Endodermal cell (in vitro differentiated cells): Measurements from ENCODE around the gene MYCBP2. TPM values are rescaled to one million over a fixed set of nuclear protein-coding genes. Genes with fewer than 3 reads are reported as not detected.

Source experiments
- DNase-seq: peaks from one replicate; pipeline ENCODE4 v3.0.0-alpha.2; 2017
- H3K27ac ChIP-seq: 2 replicates; pipeline ENCODE4 v1.5.1; 2013; ENCODE audit warnings: mild to moderate bottlenecking, low read depth, low read length, moderate library complexity
- H3K27me3 ChIP-seq: 2 replicates; pipeline ENCODE4 v1.6.1; 2013; ENCODE audit warnings: mild to moderate bottlenecking, low read length, moderate library complexity; ENCODE audit not compliant: insufficient read depth, control insufficient read depth, poor library complexity, severe bottlenecking
- H3K36me3 ChIP-seq: 2 replicates; pipeline ENCODE4 v1.7.0; 2013; ENCODE audit warnings: mild to moderate bottlenecking, low read length, moderate library complexity; ENCODE audit not compliant: control insufficient read depth, insufficient read depth
- H3K4me1 ChIP-seq: one replicate; pipeline ENCODE4 v1.7.0; 2013; ENCODE audit warnings: low read length; ENCODE audit not compliant: control insufficient read depth, insufficient read depth
- H3K4me3 ChIP-seq: 2 replicates; pipeline ENCODE4 v1.5.1; 2013; ENCODE audit warnings: mild to moderate bottlenecking, low read length, moderate library complexity
- H3K9ac ChIP-seq: 2 replicates; pipeline ENCODE4 v1.6.1; 2013; ENCODE audit warnings: mild to moderate bottlenecking, low read length, moderate library complexity; ENCODE audit not compliant: poor library complexity, severe bottlenecking; ENCODE audit errors: extremely low read depth
- H3K9me3 ChIP-seq: 2 replicates; pipeline ENCODE4 v1.6.1; 2013; ENCODE audit warnings: mild to moderate bottlenecking, low read length, moderate library complexity; ENCODE audit not compliant: control insufficient read depth
- H3K27ac Mint-ChIP-seq: 2 replicates; pipeline ENCODE4 v1.8.0; 2020; ENCODE audit warnings: mixed read lengths
- H3K27me3 Mint-ChIP-seq: 2 replicates; pipeline ENCODE4 v1.8.0; 2021; ENCODE audit warnings: mild to moderate bottlenecking, mixed read lengths; ENCODE audit not compliant: insufficient read depth
- H3K36me3 Mint-ChIP-seq: 2 replicates; pipeline ENCODE4 v1.8.0; 2020; ENCODE audit warnings: low read depth, mixed read lengths
- H3K4me1 Mint-ChIP-seq: 2 replicates; pipeline ENCODE4 v1.8.0; 2020; ENCODE audit warnings: mixed read lengths
- H3K4me3 Mint-ChIP-seq: 2 replicates; pipeline ENCODE4 v1.8.0; 2020; ENCODE audit warnings: mild to moderate bottlenecking, moderate library complexity, mixed read lengths
- H3K9me3 Mint-ChIP-seq: 2 replicates; pipeline ENCODE4 v1.8.0; 2020; ENCODE audit warnings: mild to moderate bottlenecking, mixed read lengths
- WGBS, 2 experiments: methylation state at CpG; one replicate each; pipeline versions ENCODE4 v1.1.5 to v1.1.7; 2013; ENCODE audit warnings: missing lambda C conversion rate in 2 of 2, mixed read lengths in 1 of 2; ENCODE audit not compliant: insufficient coverage in 1 of 2, insufficient read length in 1 of 2; 5-methylcytosine and 5-hydroxymethylcytosine counted together
- total RNA-seq, 2 donors: library from RNA; stranded (reverse); fragmentation: NEBNext Ultra II Directional in 1 of 2; extraction: Animal tissue kit (Norgen Biotek cat#: 25700) in 1 of 2; gene quantifications; 2 replicates in 1 of 2; 3 replicates in 1 of 2; pipeline ENCODE4 v1.2.1, GENCODE V29; 2021
- TF ChIP-seq, protein P1 (sequence below): fragments of 200-600 bp; sonication (generic); conservative IDR thresholded peaks from 2 replicates; pipeline ENCODE4 v1.5.0; 2021; ENCODE audit warnings: antibody characterized with exemption, mild to moderate bottlenecking

Gene MYCBP2
- total RNA-seq, 2 donors from 2014 or later, result 32.5 to 32.9 TPM

DNA sequence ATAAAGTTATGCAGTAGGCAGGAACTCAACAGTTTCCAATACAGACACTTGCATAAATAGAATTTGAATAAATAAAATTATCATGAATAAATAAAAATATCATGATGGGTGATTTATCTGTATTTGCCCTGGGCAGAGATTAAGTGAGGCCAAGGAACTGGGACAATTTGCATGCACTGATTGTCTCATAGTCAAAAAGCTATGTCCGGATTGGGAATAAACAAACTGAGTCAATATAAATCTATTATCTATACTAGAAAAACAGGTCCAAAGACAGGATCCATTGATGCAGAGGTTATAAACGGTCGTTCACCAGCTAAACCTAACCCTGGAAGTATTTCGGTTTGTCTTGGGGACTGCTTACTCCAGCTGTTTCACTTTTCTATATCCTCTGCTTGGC lies 273.7 kb downstream of the MYCBP2 start:
- TF ChIP-seq, protein P1, sequence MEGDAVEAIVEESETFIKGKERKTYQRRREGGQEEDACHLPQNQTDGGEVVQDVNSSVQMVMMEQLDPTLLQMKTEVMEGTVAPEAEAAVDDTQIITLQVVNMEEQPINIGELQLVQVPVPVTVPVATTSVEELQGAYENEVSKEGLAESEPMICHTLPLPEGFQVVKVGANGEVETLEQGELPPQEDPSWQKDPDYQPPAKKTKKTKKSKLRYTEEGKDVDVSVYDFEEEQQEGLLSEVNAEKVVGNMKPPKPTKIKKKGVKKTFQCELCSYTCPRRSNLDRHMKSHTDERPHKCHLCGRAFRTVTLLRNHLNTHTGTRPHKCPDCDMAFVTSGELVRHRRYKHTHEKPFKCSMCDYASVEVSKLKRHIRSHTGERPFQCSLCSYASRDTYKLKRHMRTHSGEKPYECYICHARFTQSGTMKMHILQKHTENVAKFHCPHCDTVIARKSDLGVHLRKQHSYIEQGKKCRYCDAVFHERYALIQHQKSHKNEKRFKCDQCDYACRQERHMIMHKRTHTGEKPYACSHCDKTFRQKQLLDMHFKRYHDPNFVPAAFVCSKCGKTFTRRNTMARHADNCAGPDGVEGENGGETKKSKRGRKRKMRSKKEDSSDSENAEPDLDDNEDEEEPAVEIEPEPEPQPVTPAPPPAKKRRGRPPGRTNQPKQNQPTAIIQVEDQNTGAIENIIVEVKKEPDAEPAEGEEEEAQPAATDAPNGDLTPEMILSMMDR, result no peak
- Histone ChIP-seq H3K9me3 (no peaks in the 10 kb centered on the region), H3K27ac (no peak overlapping the region), H3K4me1 (peaks cover 7% of the 10 kb centered on the region), H3K36me3 (peaks cover 11% of the 10 kb centered on the region), H3K9ac (no peak overlapping the region), H3K27me3 (no peaks in the 10 kb centered on the region), H3K4me3 (no peak overlapping the region)
- peaks cover 35% of the 10 kb centered on the region for H3K36me3 Mint-ChIP-seq
- no peak overlapping the region for H3K27ac Mint-ChIP-seq
- H3K27me3 Mint-ChIP-seq, result no peaks in the 10 kb centered on the region
- H3K4me1 Mint-ChIP-seq, result peaks cover 18% of the 10 kb centered on the region
- 96 to 100% methylated on average over 3 to 4 of the region's 4 CpGs for WGBS, 2 experiments
- H3K9me3 Mint-ChIP-seq, result no peaks in the 10 kb centered on the region
- no peak overlapping the region for H3K4me3 Mint-ChIP-seq
- no peak for DNase-seq

DNA sequence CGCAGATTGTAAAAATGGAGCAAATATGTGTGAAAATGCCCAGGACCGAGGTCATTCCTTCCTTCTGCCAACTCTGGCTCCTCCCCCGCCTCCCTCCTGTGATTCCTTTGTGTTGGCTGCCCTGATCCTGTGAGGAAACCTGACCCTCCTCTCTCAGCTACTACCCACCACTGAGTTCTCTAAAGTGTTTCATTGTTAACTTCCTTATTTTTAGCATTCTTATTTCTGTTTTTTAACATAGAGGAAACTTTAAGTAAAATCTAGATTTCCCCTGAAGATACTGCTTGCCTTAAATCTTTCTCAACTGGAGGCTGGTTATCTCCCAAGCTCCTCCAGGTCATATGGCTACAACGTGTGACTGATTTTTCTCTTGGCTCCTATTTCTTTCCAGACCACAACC lies 278.2 kb downstream of the MYCBP2 start:
- 45 to 48% methylated on average over 1 to 4 of the region's 4 CpGs for WGBS, 2 experiments
- H3K9me3 ChIP-seq, result no peaks in the 10 kb centered on the region
- peaks cover 6% of the 10 kb centered on the region for H3K36me3 ChIP-seq
- Mint-ChIP-seq H3K4me3 (peak overlapping the region; percentile 16), H3K27me3 (no peaks in the 10 kb centered on the region), H3K36me3 (peaks cover 22% of the 10 kb centered on the region), H3K27ac (peak overlapping the region; percentile 84), H3K9me3 (no peaks in the 10 kb centered on the region), H3K4me1 (peaks cover 35% of the 10 kb centered on the region)
- peak; percentile 85 for DNase-seq
- H3K4me3 ChIP-seq, result peak overlapping the region; percentile 56
- H3K9ac ChIP-seq, result no peak overlapping the region
- H3K4me1 ChIP-seq, result peaks cover 19% of the 10 kb centered on the region
- TF ChIP-seq, protein P1, result no peak
- no peaks in the 10 kb centered on the region for H3K27me3 ChIP-seq
- H3K27ac ChIP-seq, result peak overlapping the region; percentile 12

DNA sequence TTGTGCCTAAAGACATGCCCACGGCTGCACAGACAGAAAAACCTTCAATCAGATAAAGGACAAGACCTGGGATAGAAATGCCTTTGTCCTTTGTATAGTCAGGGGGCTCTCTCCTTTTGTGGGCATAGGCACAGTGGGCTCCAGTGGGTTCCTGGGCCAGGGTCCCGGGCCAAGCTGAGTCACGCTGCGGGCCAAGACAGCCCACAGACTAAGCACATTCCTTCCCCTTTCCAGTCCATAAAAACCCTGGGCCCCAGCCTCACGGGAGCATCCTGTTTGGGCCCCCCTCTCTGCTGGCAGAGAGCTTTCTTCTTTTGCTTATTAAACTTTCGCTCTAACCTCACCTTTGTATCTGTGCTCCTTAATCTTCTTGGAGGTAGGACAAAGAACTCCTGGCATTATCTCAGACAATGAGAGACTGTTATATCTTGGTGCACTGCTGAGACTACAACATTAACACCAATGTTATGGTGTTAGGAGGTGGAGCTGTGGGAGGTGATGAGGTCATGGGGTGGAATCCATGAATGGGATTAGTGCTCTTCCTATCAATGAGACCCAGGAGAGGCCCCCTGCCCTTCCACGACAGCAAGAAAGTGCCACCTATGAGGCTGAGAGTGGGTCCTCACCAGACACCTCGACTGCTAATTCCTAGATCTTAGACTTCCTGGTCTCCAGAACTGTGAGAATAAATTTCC lies 279.1 kb downstream of the MYCBP2 start:
- peak overlapping the region; percentile 84 for H3K27ac Mint-ChIP-seq

More for the DNA sequence above, 279.1 kb downstream of the MYCBP2 start:
- no peaks in the 10 kb centered on the region for H3K9me3 ChIP-seq
- 56 to 66% methylated on average over 3 to 8 of the region's 8 CpGs for WGBS, 2 experiments
- Mint-ChIP-seq H3K4me3 (peak overlapping the region; percentile 16), H3K27me3 (no peaks in the 10 kb centered on the region), H3K36me3 (peaks cover 23% of the 10 kb centered on the region), H3K4me1 (peaks cover 40% of the 10 kb centered on the region), H3K9me3 (no peaks in the 10 kb centered on the region)
- peaks cover 6% of the 10 kb centered on the region for H3K36me3 ChIP-seq
- DNase-seq, result peak; percentile 82
- TF ChIP-seq, protein P1, result no peak
- H3K4me1 ChIP-seq, result peaks cover 19% of the 10 kb centered on the region
- H3K27me3 ChIP-seq, result no peaks in the 10 kb centered on the region
- H3K9ac ChIP-seq, result peak overlapping the region; percentile 28
- peak overlapping the region; percentile 56 for H3K4me3 ChIP-seq
- peak overlapping the region; percentile 12 for H3K27ac ChIP-seq
